Left lung (tissue), 10 donors: ENCODE data around the gene SPACA4. TPM values are rescaled to one million over a fixed set of nuclear protein-coding genes. Genes with fewer than 3 reads are reported as not detected.

Experiments
- ATAC-seq: fragments of 200-7000 bp; cut with Tn5 transposase; one replicate; pipeline ENCODE4 v1.9.1; 2020; ENCODE audit warnings: moderate library complexity
- DNase-seq, 4 donors: peaks; one replicate each; pipeline ENCODE4 v3.0.0-alpha.2; 2013 to 2020
- H3K27ac ChIP-seq, 2 donors: fragments of 200-600 bp; sonication (generic) in 1 of 2; one replicate each; pipeline versions ENCODE4 v1.5.0 to v1.8.0; 2020 to 2021
- H3K27me3 ChIP-seq, 2 donors: fragments of 200-600 bp; sonication (generic) in 1 of 2; one replicate each; pipeline versions ENCODE4 v1.5.0 to v1.8.0; 2020 to 2021
- H3K36me3 ChIP-seq, 2 donors: fragments of 200-600 bp; sonication (generic) in 1 of 2; one replicate each; pipeline versions ENCODE4 v1.5.0 to v1.8.0; 2020 to 2021
- H3K4me1 ChIP-seq, 2 donors: fragments of 200-600 bp; one replicate each; pipeline ENCODE4 v1.8.0; 2021
- H3K4me3 ChIP-seq, 2 donors: fragments of 200-600 bp; sonication (generic) in 1 of 2; one replicate each; pipeline versions ENCODE4 v1.5.0 to v1.8.0; 2020 to 2021; ENCODE audit warnings: mild to moderate bottlenecking in 1 of 2
- H3K9me3 ChIP-seq, 2 donors: fragments of 200-600 bp; sonication (generic) in 1 of 2; one replicate each; pipeline versions ENCODE4 v1.5.0 to v1.8.0; 2020 to 2021
- CTCF ChIP-seq, 2 donors: fragments of 200-600 bp; sonication (generic) in 1 of 2; IDR thresholded peaks; one replicate each; pipeline versions ENCODE4 v1.5.0 to v1.8.0; 2021; ENCODE audit warnings: antibody characterized with exemption in 2 of 2
- intact Hi-C, 2 donors: fragments of 100-400 bp; cut with DNase I; formaldehyde crosslinking; loops; one replicate each; pipeline versions ENCODE4 v1.11.2 to v1.14.2; 2022
- polyA plus RNA-seq, 6 donors: library from polyadenylated mRNA; unstranded; fragments of 120-200 nt; gene quantifications; one replicate each; pipeline ENCODE4 v1.2.1, GENCODE V29; 2013; ENCODE audit not compliant: insufficient read length in 6 of 6
- total RNA-seq, 2 donors: library from RNA; stranded (reverse); fragmentation: NEBNext Ultra II Directional; extraction: Animal tissue kit (Norgen Biotek cat#: 25700); gene quantifications; one replicate each; pipeline ENCODE4 v1.2.1, GENCODE V29; 2021
- donor health status: DM: no; HTN: yes; CAD: no.
- donor health status: DM: no; HTN: no; CAD: no.

SPACA4 gene
- total and polyA plus RNA-seq, 8 donors = 0.17 to 0.78 (median 0.26) TPM; not detected in 2

GRCh38 chr19:48624067-48624594, 17.6 kb downstream of the SPACA4 start:
- Histone ChIP-seq H3K9me3 (no peaks in the 10 kb centered on the region), H3K36me3 (peaks cover 0 to 35% of the 10 kb centered on the region in 2 donors), H3K27ac (peak overlapping the region; percentile 69 to 80), H3K4me1 (peaks cover 4 to 54% of the 10 kb centered on the region in 2 donors), H3K4me3 (peak overlapping the region; percentile 27 to 49), H3K27me3 (no peaks in the 10 kb centered on the region)
- no peak for TF ChIP-seq CTCF (IDR thresholded peaks at IDR 0.05)
- intact Hi-C loops = no loop called here
- peak; percentile 86 for ATAC-seq
- DNase-seq = peak; percentile 95 to 99 (median 98)

GRCh38 chr19:48624791-48625723, 18.5 kb downstream of the SPACA4 start:
- H3K27me3 ChIP-seq = no peaks in the 10 kb centered on the region
- ATAC-seq = no peak
- peak overlapping the region in 1 of 2 donors; percentile 49 for H3K4me3 ChIP-seq
- DNase-seq = no peak
- peaks cover 0 to 44% of the 10 kb centered on the region in 2 donors for H3K36me3 ChIP-seq
- intact Hi-C loops = no loop called here
- no peaks in the 10 kb centered on the region for H3K9me3 ChIP-seq
- H3K4me1 ChIP-seq = peaks cover 1 to 56% of the 10 kb centered on the region in 2 donors
- peak overlapping the region in 1 of 2 donors; percentile 69 for H3K27ac ChIP-seq
- TF ChIP-seq CTCF (IDR thresholded peaks at IDR 0.05) = no peak

- no peak overlapping the region for H3K4me3 ChIP-seq
- intact Hi-C loops = no loop called here
- no peaks in the 10 kb centered on the region for H3K9me3 ChIP-seq
- no peak for TF ChIP-seq CTCF (IDR thresholded peaks at IDR 0.05)
- H3K4me1 ChIP-seq = peaks cover 4 to 56% of the 10 kb centered on the region in 2 donors
- no peak overlapping the region for H3K27ac ChIP-seq
- no peak for ATAC-seq
- peak in 1 of 4 donors; percentile 79 for DNase-seq
- H3K27me3 ChIP-seq = no peaks in the 10 kb centered on the region
- H3K36me3 ChIP-seq = peaks cover 0 to 47% of the 10 kb centered on the region in 2 donors
Measured at GRCh38 chr19:48625891-48626327, 19.4 kb downstream of the SPACA4 start.

GRCh38 chr19:48627201-48627864, 20.8 kb downstream of the SPACA4 start:
- intact Hi-C loops = no loop called here
- no peak for TF ChIP-seq CTCF (IDR thresholded peaks at IDR 0.05)

More at GRCh38 chr19:48627201-48627864, 20.8 kb downstream of the SPACA4 start:
- H3K27ac ChIP-seq = no peak overlapping the region
- peaks cover 6 to 55% of the 10 kb centered on the region in 2 donors for H3K4me1 ChIP-seq
- ATAC-seq = no peak
- H3K4me3 ChIP-seq = no peak overlapping the region
- H3K36me3 ChIP-seq = peaks cover 0 to 42% of the 10 kb centered on the region in 2 donors
- DNase-seq = no peak
- H3K27me3 ChIP-seq = no peaks in the 10 kb centered on the region
- H3K9me3 ChIP-seq = no peaks in the 10 kb centered on the region
